HG02571 (cell line): ENCODE results near the gene MMP25.

ENCODE experiments used
- ATAC-seq: cut with Tn5 transposase; IDR thresholded peaks from one replicate; pipeline ENCODE4 v1.9.1; 2021; ENCODE audit warnings: mild to moderate bottlenecking, moderate library complexity; ENCODE audit not compliant: unreplicated experiment

Gene MMP25

DNA sequence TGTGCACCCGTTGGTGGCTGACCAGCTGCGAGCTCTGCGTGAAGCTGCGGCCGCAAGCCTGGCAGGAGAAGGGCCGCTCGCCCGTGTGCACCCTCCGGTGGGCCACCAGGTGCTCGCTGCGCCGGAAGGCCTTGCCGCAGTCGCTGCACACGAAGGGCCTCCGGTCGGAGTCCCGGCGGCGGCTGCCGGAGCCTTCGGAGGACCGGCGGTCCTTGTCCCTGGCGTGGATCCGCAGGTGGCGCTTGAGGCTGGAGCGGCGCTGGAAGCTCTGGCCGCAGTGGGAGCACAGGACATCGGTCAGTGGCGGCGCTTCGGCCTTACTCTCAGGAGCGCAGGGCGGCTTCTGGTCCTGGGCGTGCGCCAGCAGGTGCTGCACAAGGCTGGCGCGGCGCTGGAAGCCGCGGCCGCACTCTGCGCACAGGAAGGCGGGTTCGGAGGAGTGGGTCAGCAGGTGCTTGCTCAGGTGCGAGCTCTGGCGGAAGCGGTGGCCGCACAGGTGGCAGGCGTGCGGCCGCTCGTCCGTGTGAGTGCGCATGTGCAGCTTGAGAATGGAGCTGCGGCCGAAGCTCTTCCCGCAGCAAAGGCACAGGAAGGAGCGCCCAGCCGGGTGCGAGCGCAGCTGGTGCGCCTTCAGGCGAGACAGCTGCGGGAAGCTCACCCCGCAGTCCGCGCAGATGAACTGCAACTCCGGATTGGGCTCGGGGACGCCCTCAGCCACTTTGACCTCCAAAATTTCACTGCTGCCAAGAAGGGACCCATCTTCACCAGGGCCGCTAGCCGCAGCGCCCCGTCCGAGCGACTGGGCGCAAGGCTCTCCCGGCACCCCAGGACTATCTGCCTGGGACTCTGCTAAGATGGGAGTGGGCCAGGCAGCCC is 43.6 kb downstream of the MMP25 start:
- ATAC-seq = no peak

DNA sequence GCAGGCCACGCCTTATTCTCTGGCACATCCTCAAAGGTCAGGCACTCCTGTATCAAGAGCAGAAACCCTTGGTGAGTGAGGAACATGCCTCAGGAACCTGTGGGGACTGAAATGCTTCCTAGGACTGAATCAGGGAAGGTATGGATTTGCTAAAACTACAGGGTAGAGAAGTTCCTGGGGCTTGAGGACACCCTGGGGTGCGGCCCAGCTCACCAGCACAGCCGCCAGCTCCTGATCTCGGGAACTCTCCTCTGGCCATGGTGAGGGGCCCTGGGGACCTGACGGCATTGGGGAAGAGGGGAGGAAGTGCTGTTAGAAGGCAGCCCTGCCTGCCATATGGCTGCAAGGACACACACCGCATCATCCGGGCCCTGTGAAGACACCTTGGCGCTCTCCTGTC is 45.2 kb downstream of the MMP25 start:
- ATAC-seq = no peak

DNA sequence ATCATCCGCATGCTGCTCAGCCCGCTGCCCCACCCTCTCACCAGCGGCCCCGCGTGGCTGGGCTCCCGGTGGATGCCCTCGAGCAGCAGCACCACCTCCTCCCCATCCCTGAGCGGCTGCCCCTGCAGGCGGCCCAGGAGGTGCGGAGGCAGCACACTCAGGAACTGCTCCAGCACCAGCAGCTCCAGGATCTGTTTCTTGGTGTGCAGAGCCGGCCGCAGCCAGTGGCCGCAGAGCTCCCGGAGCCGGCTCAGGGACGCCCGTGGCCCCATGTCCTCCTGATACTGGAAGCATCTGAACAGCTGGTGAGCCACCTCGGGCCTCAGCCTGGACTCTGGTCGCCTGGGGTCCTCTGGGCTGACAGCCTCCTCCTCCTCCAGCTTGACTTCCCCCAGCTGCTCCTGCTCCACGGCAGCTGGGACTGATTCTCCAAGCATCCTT is 46.2 kb downstream of the MMP25 start:
- no peak for ATAC-seq

DNA sequence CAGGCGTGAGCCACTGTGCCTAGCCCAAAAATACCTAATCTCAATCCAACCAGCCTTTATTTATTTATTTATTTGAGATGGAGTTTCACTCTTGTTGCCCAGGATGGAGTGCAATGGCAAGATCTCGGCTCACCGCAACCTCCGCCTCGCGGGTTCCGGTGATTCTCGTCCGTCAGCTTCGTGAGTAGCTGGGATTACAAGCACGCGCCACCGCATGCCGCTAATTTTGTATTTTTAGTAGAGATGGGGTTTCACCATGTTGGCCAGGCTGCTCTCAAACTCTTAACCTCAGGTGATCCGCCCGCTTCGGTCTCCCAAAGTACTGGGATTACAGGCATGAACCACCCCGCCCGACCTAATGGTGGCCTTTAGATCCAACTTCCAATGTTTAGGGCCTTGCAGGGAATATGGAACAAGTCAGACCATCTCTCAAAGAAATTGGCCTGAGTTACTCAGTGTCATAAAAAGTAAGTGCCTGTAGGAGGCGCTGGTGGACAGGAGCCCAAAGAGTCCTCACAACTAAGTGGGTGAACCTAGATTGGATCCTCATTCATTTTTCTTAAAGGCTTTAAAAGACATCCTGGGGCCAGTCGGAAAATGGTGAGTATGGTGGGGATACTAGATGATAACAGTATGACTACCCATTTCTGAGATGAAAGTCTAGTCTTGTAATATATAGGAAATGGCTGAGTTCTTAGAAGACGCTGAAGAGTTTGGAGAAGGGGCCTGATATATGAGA is 48.1 kb downstream of the MMP25 start:
- ATAC-seq = no peak

DNA sequence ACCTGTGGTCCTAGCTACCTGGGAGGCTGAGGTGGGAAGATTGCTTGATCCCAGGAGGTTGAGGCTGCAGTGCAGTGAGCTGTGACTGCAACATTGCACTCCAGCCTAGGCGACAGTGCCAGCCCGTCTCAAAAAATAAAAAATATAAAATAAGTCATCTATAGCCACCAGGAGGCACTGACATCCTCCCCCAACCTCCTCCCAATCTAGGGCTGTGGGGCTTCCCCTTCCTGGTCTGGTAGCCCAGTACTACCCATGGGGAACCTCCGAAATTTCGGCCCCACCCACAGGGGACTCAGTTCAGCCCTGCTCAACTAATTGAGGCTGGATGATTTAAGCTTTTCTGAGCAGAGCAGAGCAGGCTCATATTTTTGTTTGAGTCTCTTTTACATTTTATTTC is 49.5 kb downstream of the MMP25 start:
- ATAC-seq = no peak

DNA sequence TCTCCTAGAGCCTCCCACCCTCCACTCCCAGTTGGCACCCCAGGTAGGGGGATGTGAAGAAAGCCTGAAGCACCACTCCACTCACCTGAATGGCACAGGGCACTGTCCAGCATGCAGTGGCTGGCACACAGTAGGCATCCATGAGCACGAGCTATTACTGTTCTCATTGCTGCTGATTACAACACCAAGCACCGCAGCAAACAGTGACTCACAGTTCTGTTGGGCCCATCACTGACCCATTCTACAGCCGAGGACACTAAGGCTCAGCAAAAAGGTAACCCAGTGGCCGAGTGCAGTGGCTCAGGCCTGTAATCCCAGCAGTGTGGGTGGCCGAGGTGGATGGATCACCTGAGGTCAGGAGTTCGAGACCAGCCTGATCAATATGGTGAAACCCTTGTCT is 50.0 kb downstream of the MMP25 start:
- ATAC-seq = no peak

DNA sequence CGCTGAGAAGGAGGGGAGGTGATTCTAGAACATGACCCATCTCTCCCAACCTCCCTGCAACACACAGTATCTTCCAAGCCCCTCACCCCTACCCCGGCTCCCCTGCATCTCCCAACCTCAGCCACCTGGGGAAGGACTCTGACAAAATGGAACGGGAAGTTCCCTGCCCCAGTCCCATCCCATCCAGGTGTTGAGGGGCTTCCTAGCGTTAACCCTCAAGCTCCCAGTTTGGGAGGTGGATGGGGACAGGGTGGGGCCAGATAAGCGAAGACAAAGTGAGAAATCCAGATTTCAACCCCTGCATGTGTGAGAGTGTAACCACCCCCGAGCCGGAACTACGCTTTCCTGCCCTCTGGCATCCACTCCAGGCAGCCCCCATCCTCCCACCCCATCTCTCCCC is 50.9 kb downstream of the MMP25 start:
- no peak for ATAC-seq

DNA sequence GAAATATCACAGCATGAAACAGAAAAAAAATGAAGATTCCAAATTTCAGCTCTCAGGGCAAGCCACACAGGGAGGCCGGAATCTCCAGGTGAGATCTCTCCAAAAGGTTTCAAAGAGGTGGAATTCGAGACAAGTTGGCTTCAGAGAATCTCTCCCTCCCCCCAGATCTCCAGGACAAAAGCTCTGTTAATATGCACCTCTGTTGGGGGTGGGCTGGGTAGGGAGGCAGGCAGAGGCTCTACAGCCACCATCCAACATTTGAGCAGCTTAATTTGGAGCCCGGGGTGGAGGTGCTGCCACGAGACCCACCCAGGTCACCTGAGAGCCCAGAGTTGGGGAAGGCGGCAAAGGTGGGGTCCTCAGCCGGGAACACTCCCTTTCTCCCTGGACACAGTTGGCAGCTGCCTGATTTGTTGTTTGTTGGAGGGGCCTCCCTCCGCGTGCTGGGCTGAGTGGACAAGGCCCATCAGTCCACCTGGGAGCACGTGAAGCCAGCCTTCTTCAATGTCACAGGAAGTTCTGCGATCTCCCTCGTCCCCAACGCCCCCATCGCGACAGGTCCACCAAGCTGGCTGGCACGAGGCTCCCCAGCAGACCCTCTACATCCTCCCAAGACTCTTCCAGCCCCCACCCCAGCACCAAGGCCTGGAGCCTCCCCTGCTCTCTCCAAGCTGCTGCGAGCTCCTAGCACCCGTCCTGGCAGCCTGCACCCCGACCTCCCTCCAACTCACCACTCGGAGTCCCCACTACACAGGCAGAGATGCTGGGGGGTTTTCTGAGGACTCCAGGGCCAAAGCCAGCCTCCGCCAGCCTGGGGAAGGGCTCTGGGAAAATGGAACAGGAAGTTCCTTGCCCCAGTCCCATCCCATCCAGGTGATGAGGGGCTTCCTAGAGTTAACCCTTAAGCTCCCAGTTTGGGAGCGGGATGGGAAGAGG is 52.4 kb downstream of the MMP25 start, which contains the start of gene ZSCAN10:
Gene ZSCAN10 (minus strand): TSS at position 836 of the 936 bp plus-strand sequence. CDS start 6,357 bp downstream, outside the sequence.
- ATAC-seq = no peak

DNA sequence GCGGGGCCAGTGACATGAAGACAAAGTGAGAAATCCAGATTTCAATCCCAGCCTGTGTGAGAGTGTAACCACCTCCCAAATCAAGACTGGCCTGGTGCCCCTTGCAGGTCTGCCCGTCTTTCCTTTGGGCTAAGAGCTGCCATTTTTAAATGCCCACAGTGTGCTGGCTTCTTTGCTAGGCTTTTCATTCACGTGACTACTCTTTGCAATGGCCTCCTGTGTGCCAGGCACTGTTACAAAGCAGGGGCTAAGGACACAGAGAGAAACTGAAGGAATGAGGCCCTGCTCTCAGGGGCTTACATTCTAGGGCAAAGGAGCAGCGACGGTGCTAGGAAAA is 53.0 kb downstream of the MMP25 start:
- no peak for ATAC-seq

DNA sequence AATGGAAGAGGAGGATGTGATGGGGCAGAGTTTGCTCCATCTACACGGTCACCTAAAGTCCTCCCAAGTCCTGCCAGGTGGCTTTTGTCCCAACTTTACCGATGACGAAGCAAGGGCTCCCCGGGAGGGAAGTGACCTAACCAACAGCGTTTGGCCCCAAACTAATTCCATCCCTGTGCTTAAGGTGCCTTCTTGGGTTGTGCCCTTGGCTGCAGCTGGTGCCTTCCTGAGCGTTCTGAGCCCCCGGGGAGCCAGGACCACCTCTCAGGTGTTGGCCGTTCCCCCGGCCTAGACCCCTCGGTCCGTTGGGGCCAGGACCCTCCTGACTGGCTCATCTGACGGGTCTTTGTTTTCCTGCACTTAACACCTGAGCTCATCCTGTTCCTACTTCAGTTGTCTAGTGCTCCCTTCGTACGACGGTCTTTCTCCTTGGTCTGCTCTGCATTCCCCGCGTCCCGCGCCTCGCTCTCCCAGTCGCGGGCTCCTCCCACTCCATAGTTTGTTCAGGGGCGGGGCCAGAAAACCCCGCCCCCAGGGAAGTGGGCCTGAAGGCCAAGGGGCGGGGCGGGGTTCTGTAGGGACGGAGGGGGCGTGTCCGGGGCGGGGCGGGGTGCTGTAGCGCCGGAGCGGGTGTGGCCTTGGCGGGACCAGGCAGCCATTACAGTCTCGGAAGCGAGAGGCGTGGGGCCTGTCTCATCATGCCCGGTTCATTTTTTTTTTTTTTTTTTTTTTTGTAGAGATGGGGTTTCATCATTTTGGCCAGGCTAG is 53.6 kb downstream of the MMP25 start:
- no peak for ATAC-seq

DNA sequence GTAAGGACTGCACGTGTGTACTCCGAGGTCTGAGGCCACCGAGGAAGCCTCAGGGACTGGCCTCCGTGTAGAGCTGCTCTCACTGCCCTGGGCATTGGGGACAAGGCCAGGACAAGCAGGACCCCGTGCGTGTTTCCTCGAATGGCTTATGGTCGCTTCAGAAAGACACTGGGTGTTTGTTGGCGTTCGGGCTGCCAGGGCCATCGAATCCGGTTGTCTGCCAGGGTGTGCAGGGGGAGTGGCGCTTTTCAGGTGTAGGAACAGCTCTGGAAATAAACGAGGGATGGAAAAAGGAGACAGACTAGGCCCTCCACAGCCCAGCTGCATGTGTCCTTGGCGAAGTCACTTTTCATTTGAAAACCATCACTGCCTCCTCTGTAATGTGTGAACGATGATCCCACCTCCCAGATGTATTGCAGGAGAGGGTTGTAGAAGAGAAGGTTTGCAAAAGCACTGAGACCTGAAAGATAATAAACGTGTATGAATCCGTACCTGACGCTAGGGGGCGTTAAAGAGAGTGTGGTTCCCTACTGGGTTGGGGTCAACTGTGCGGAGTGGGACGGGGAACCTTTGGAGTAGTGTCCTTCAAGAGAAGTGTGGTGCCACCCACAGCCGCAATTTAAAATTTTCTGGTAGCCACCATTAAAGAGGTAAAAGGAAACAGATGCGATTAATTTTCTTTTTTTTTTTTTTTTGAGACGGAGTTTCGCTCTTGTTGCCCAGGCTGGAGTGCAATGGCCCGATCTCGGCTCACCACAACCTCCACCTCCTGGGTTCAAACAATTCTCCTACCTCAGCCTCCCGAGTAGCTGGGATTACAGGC is 54.9 kb downstream of the MMP25 start:
- ATAC-seq = no peak

DNA sequence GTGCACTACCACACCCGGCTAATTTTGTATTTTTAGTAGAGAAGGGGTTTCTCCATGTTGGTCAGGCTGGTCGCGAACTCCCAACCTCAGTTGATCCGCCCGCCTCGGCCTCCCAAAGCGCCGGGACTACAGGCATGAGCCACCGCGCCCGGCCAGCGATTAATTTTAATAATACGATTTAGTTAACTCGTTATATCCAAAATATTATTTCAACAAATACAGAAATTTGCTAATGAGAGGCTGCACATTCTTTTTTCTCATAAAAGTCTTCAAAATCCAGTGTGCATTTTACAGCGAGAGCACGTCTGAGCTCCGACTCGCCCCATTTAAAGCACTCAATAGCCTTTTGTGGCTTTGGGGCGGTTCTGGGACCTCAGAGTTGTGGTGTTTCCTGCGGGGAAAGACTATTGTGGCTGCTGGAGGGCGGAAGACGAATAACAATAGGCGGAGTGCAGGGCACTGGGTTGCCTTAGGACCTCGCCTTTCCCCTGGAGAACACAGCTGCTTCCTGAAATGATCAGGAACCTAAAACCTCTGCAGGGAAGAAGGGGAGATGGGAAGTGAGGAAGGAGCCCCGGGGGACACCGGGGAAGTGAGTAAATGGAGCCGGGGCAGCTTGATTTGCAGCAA is 55.6 kb downstream of the MMP25 start:
- no peak for ATAC-seq

DNA sequence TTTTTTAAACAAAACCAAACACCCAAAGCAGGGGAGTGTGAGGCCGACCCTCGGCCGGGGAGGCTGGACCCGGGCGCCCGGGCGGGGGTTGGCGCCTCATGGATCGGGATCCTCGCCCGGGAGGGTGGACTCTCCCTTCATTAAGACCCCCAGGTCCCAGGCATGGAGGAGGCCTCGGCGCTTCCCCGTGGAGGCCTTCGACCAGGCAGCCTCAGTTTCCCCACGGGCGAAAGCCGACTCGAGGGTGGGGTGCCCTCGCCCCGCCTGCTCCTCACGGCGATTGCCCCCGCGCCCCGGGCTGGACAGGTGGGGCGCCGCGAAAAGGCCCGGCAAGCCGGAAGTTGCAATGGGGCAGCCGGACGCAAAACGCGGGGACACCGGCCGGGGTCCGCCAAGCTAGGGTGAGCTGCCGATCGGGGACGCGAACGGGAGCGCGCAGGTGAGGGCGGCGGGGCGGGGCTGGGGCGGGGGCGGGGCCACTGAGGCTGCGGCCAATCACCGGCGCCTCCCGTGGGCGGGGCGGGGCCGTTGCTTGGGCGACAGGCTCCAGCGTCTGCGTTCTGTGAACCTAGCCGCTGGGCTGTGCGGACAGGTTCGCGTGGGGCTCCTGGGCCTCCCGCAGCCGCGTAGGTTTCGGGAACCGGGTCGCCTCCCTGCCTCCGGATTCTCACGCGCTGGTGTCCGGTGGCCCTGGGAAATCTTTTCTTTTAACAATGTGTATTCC is 60.0 kb downstream of the MMP25 start:
- ATAC-seq = peak; percentile 81
